Left forelimb (tissue), 1 donor: ENCODE results near the gene WDR70.

Source experiments
- DNase-seq: peaks from one replicate; pipeline ENCODE4 v3.0.0-alpha.2; 2018; ENCODE audit warnings: low spot score

The WDR70 gene

GRCh38 chr5:37723162-37723961, 344.2 kb downstream of the WDR70 start:
- no peak for DNase-seq

- DNase-seq: no peak
Measured at GRCh38 chr5:37724395-37725125, 345.4 kb downstream of the WDR70 start.

- DNase-seq: no peak
Measured at GRCh38 chr5:37725185-37725584, 346.1 kb downstream of the WDR70 start.

- no peak for DNase-seq
Measured at GRCh38 chr5:37727238-37727637, 348.1 kb downstream of the WDR70 start.

DNA sequence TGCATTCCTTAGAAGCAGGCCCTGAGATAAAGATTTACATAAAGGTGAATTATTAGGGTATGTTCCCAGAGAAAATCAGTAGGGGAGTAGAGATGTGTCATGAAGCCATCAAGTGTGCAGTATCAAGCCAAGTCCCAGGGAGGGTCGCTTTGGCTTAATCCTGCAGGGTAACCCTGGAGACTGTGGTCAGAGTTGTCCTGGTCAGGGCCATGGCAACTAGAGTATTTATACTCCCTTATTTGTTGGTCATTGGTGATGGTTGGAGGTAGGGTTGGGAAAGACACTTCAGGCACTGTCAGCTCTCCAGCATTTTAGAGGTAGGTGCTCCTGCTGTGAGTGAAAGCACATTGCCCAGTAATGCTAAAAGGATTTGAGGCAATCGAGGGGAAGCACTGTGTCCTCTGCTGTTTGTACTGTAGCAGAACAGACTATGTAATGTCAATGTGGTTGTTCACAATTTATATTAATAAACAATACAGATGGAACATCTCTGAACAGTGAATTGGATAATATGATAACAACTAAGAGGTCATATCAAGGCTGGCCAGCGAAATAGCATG, 351.9 kb downstream of the WDR70 start:
- no peak for DNase-seq

GRCh38 chr5:37734114-37734513, 355.0 kb downstream of the WDR70 start:
- DNase-seq: no peak

DNA sequence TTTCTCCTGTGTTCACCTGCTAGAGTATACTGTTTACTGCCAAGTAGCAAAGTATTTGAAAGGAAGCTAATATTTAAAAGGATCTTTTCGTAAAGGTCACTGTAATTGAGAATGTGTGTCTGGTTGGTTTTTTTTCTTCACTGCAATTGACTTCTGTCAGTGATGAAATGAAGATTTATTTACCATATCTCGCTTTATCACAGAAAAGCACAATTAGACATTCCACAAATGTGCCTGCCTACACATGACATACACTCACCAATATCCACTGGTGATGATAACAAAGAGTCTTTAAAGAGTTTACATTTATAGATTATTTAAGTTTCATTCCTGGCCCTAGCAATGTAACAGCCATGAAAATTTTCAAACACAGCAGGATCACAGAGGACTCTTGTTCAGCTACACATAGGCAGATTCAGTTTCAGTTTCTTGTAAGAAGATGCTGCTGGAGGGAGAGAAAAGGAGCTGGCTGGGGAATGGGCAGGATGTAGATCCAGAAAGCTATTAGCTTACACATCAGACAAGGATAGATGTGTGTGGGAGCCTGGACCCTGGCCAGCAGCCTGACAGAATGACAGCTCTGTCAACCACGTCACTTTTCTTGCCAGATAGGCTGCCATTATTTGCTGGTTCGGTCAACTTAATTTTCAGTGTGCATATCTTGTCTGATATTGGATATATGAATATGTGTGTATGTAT, 356.7 kb downstream of the WDR70 start:
- no peak for DNase-seq

DNA sequence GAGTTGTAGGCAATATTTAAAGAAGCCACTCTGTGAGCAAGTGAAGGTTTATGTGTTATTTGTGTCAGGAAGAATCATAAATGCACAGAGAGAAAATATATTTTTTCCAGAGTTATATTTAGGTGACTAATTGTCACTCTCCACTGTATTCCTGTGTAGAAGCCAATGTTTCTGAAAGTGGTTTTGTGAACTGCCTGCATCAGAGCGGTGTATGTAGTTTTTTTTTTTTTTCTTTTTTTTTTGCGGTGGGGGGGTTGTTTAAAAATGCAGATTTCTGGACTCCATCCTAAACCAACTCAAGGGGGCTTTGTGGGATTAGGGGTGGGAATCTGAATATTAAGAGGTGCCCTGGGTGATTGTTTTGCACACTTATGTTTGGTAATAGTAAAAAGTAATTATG, 357.3 kb downstream of the WDR70 start:
- no peak for DNase-seq

DNA sequence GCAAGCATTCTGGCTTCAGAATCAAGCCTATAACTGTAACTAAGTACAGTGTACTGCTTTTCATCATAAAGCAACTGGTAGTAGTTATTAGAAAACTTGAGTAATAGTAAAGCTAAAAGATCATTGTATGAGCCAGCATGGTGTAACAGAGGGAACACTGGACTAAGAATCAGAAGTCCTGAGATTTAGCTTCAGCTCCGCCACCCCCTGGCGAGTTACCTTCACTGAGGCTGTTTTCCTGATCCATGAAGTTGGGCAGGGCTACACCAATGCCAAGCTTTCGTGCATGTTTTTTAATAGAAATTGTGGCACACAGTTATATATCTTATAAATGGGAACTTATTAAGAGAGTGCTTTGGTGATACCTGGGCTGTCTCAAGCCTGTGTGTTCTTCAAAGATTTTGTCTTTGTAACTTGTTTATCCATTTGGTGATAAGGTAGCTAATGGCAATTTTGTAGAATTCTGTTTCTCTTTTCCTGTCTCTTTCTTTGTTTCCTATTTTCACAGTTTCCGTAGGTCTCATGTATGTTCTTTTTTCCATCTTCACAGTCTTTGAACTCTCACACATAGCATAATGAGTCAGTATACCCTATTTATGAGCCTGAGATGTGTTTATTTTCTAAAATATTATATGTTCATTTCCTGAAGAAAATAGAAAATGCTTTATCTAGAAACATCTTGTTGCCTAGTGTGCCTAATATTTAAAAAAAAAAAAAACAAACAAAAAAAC, 358.4 kb downstream of the WDR70 start:
- DNase-seq: no peak

DNA sequence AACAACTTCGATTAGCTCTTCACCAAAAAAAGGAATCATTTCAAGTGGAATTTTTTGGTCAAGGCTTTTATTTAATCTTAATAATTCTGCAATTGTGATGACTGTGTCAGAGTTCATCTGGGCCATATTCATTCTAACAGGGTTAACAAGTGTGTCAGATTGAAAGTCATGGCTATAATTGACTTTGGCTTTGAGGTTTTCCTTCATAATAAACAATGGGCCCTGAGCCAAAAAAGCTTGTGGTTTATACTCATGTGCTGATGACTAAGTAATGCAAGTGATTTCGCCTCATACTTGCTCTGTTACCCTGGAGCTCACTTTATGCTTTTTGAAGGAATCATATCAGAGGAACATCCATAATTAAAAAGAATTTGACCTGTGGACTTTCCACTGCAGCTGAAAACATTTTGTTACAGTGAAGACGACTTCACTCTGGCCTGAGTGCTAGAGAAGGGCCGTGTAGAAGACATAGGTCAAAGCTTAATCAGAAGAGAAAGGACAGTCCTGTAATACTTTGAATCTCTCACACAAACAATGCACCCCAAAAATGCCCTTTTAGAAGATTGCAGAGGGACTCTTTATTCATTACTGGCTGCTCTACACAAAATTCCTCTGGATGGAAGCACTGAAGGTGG, 359.1 kb downstream of the WDR70 start:
- DNase-seq: no peak

DNA sequence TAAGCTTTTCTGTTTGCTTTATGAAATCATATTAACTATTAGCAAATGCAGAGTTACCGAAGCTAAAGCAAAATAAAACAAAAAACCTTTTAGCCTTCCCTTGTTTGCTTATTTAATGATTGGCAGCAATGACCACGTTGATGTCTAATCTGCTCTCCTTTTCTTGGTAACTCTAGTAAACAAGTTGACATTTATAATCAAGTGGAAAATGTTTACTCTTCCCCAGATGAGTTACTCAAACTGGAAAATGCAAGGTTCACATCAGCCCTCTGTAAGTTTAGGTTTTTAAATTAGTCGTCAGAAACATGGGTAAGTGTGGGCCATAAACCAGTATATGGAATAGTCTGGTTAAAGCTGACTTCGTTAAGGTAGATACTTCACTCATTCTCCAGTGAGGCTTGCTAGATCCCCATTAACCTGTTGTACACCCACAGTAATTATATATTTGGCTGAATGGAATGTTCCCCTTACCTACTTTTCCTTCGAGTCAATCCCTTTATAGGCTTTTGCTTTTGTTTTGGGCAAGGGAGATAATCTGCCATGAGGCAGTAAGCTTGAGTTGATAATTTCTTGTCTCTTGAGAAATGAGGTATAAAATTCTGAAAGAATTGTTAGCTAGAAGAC, 359.9 kb downstream of the WDR70 start:
- DNase-seq: no peak

GRCh38 chr5:37739817-37740261, 360.7 kb downstream of the WDR70 start:
- no peak for DNase-seq

GRCh38 chr5:37740331-37741066, 361.4 kb downstream of the WDR70 start:
- DNase-seq: no peak

DNA sequence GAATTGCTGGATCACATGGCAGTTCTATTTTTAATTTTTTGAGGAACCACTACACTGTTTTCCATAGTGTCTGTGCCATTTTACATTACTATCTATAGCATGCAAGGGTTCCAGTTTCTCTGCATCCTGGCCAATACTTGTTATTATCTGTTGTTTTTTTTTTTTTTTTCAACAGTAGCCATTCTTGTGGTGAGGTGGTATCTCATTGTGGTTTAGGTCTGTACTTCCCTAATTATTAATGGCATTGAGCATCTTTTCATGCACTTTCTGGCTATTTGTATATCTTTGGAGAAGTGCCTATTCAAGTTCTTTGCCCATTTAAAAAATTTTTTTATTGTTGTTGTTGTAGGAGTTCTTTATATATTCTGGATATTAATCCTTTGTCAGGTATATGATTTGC, 363.0 kb downstream of the WDR70 start:
- DNase-seq: no peak

DNA sequence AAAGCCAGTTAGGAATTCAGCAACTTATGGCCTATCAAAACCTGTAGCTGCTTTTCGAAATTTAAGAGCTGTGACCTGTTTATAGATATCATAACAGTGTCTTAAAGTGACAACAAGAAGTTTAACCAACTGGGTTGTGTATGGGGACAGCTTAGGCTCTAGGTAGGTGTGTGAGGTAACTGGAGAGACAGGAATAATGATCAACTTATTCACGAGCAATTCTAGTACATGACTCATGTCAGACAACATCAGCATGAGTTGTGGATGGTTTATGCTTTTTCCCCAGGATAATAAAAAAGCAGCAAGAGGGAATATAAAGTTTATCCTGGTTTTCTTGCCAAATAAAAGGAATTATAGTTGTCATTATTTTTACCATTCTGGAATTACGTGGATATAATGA, 372.1 kb downstream of the WDR70 start:
- DNase-seq: no peak

DNA sequence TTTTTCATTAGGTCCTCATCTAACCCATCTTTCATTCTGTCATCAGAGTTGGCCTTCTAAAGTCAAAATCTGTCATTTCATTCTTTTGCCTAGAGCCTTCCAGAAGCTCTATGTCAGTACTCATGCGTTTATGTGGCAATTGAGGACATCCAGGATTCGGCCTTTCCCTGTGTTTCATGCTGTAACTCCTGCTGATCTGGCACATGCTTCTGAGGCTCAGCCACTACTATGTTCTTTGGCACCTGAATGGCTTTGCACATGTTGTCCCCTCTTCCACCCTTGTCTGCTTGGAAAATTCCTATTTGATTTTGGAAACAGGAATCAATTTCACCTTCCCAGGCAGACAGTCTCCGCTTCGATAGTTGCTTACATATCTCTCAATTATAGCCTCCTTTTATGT, 375.9 kb downstream of the WDR70 start:
- DNase-seq: no peak

GRCh38 chr5:37755581-37755980, 376.5 kb downstream of the WDR70 start:
- no peak for DNase-seq

DNA sequence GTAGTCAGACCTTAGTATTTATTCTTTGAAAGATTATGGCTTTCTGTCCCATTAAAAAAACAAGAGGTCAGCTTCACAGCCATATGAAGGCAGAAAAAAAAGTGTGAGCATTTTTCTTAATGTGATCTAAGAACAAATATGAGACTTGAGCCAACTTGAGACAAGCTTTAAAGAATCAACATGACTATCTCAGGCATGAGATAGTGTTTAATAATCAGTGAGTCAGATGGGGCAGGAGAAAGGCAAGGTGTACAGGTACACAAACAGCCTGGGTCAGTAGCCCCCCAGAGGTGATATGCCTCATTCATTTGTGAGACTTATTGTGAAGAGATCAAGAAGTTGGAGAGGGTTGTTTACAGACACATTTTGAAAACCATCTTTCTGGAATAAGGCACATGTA, 377.1 kb downstream of the WDR70 start:
- no peak for DNase-seq

DNA sequence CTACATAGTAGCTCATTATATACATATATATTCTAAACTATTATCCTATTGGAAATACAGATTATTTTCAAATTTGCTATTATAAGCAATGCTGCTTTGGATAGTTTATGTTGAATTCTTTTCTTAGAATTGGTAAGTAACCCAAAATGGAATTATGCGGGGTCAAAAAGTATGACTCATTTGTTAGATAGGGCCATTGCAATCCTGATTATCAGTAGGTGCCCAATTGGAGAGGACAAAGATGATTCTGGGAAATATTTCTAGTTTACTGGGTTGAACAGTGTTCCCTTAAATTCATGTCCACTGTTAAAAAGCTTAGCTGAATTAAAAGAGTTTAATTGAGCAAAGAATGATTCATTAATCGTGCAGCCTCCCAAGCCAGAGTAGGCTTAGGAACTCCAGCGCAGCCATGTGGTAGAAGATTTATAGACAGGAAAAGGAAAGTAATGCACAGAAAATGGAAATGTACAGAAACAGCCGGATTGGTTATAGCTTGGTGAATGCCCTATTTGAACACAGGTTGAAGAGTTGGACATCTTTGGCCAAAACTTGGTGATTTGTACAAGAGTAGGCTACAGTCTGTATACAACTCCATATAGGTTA, 379.0 kb downstream of the WDR70 start:
- no peak for DNase-seq

- no peak for DNase-seq
Measured at GRCh38 chr5:37767251-37767650, 388.1 kb downstream of the WDR70 start.
